ENCODE results near the gene SNX32. TPM values are rescaled to one million over a fixed set of nuclear protein-coding genes. Genes with fewer than 3 reads are reported as not detected.

SNX32 gene
- total and polyA plus RNA-seq, 9 of the 15 experiments (the other 6 are each of a cell fraction or from before 2014, with no cell fraction given): 0.03 TPM; not detected in 7

DNA sequence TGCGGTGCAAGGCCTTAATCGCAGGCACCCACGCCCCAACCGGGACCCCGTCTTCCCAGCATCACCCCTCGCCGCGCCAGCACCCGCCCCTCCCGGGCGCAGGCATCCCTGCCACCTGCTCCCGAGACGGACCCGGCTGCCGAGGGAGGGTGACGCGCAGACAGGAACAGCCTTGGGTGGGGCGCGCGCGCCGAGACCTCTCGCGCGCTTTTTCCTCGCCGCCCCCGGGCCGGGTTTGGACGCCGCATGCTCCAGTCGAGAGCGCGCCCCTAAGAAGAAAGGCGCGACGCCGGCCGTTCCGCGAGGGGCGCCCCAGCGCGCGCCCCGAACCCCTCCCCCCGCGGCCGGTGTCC lies 23.7 kb downstream of the SNX32 start (continued):
- TF ChIP-seq PCBP2 (IDR thresholded peaks at IDR 0.05; ENCODE audit: low read depth, low read length, poor library complexity, severe bottlenecking): peak; percentile 43
- peak; percentile 30; the same call in 1 of the 2 replicates for TF ChIP-seq HLTF (IDR thresholded peaks at IDR 0.05)
- TF ChIP-seq CTBP1 (IDR thresholded peaks at IDR 0.05; ENCODE audit: borderline replicate concordance): peak; percentile 18; the same call in 1 of the 2 replicates
- TF ChIP-seq RBM34 (IDR thresholded peaks at IDR 0.05; ENCODE audit: borderline replicate concordance, insufficient read depth, low read length): peak; percentile 82; the same call in 1 of the 2 replicates
- TF ChIP-seq, protein P1, sequence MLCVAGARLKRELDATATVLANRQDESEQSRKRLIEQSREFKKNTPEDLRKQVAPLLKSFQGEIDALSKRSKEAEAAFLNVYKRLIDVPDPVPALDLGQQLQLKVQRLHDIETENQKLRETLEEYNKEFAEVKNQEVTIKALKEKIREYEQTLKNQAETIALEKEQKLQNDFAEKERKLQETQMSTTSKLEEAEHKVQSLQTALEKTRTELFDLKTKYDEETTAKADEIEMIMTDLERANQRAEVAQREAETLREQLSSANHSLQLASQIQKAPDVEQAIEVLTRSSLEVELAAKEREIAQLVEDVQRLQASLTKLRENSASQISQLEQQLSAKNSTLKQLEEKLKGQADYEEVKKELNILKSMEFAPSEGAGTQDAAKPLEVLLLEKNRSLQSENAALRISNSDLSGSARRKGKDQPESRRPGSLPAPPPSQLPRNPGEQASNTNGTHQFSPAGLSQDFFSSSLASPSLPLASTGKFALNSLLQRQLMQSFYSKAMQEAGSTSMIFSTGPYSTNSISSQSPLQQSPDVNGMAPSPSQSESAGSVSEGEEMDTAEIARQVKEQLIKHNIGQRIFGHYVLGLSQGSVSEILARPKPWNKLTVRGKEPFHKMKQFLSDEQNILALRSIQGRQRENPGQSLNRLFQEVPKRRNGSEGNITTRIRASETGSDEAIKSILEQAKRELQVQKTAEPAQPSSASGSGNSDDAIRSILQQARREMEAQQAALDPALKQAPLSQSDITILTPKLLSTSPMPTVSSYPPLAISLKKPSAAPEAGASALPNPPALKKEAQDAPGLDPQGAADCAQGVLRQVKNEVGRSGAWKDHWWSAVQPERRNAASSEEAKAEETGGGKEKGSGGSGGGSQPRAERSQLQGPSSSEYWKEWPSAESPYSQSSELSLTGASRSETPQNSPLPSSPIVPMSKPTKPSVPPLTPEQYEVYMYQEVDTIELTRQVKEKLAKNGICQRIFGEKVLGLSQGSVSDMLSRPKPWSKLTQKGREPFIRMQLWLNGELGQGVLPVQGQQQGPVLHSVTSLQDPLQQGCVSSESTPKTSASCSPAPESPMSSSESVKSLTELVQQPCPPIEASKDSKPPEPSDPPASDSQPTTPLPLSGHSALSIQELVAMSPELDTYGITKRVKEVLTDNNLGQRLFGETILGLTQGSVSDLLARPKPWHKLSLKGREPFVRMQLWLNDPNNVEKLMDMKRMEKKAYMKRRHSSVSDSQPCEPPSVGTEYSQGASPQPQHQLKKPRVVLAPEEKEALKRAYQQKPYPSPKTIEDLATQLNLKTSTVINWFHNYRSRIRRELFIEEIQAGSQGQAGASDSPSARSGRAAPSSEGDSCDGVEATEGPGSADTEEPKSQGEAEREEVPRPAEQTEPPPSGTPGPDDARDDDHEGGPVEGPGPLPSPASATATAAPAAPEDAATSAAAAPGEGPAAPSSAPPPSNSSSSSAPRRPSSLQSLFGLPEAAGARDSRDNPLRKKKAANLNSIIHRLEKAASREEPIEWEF (CRISPR knock-in tag; IDR thresholded peaks at IDR 0.05): no peak
- TF ChIP-seq, protein P2, sequence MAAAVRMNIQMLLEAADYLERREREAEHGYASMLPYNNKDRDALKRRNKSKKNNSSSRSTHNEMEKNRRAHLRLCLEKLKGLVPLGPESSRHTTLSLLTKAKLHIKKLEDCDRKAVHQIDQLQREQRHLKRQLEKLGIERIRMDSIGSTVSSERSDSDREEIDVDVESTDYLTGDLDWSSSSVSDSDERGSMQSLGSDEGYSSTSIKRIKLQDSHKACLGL (CRISPR knock-in tag; IDR thresholded peaks at IDR 0.05; ENCODE audit: borderline replicate concordance, poor library complexity, severe bottlenecking): peak; percentile 43
- TF ChIP-seq PHF20 (IDR thresholded peaks at IDR 0.05; ENCODE audit: partially characterized antibody): no peak
- TF ChIP-seq SAP30 (IDR thresholded peaks at IDR 0.05; ENCODE audit: borderline replicate concordance, insufficient read depth, low read depth, low read length, poor library complexity, severe bottlenecking): no peak
- TF ChIP-seq SP1 (CRISPR knock-in tag; IDR thresholded peaks at IDR 0.05): no peak; the same call in 1 of the 2 replicates
- 0 out of 2 replicates have a peak, but pooled peaks have one; percentile 8 for TF ChIP-seq ZNF224 (CRISPR knock-in tag; IDR thresholded peaks at IDR 0.05)
- TF ChIP-seq PCBP1 (IDR thresholded peaks at IDR 0.05; ENCODE audit: low read depth, low read length, poor library complexity, severe bottlenecking): peak; percentile 66
- TF ChIP-seq MYNN (IDR thresholded peaks at IDR 0.05): no peak
- TF ChIP-seq MYNN (CRISPR knock-in tag; IDR thresholded peaks at IDR 0.05): no peak
- TF ChIP-seq ZFP91 (CRISPR knock-in tag; IDR thresholded peaks at IDR 0.05): 0 out of 2 replicates have a peak, but pooled peaks have one; percentile 29
- no peak for TF ChIP-seq SMAD2 (IDR thresholded peaks at IDR 0.05; ENCODE audit: low read depth, low read length)
- no peak for TF ChIP-seq DDX20 (tag; IDR thresholded peaks at IDR 0.05; ENCODE audit: low read depth)
- TF ChIP-seq EP400 (IDR thresholded peaks at IDR 0.05): peak; percentile 70
- no peak for TF ChIP-seq CXXC5 (CRISPR knock-in tag; IDR thresholded peaks at IDR 0.05)
- peak; percentile 68 for TF ChIP-seq SIRT6 (IDR thresholded peaks at IDR 0.05; ENCODE audit: low read depth, low read length)
- TF ChIP-seq, protein P3, sequence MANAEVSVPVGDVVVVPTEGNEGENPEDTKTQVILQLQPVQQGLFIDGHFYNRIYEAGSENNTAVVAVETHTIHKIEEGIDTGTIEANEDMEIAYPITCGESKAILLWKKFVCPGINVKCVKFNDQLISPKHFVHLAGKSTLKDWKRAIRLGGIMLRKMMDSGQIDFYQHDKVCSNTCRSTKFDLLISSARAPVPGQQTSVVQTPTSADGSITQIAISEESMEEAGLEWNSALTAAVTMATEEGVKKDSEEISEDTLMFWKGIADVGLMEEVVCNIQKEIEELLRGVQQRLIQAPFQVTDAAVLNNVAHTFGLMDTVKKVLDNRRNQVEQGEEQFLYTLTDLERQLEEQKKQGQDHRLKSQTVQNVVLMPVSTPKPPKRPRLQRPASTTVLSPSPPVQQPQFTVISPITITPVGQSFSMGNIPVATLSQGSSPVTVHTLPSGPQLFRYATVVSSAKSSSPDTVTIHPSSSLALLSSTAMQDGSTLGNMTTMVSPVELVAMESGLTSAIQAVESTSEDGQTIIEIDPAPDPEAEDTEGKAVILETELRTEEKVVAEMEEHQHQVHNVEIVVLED (CRISPR knock-in tag; IDR thresholded peaks at IDR 0.05): peak; percentile 8; the same call in 1 of the 2 replicates
